GM12878 (cell line): ENCODE measurements around the gene PPP2R2B.

Experiments
- CHD2 ChIP-seq: IDR thresholded peaks from 2 replicates; pipeline ENCODE4 v1.6.1; 2011; ENCODE audit warnings: low read depth, low read length, improper control_type of control experiment, borderline replicate concordance
- TF ChIP-seq, protein P1 (sequence below): IDR thresholded peaks from 2 replicates; pipeline ENCODE4 v1.6.1; 2012; ENCODE audit warnings: mild to moderate bottlenecking, low read depth, low read length

DNA sequence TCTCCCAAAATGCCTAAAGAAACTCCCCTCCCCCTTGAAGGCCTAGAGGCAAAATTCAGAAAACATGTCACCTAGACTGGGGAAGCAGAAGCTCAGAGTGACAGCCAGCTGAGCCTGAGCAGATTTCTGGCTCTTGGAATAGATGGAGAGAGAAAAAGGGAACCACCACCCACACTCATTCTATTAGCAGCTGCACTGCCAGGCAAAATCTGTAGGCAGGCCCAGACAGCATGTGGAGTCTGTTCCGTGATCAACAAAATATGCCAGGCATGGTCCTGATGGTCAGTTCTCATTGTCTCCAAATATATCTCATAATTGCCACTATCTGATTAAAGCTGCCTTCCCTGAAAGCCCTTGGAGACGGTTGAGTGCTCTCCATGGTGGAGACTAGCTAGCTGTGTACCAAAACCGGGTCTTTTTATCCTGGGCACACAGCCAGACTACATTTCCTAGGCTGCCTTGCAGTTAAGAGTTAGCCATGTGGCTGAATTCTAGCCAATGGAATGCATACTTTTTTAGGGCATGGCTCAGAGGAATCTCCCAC, 230.8 kb downstream of the PPP2R2B start:
- TF ChIP-seq, protein P1, sequence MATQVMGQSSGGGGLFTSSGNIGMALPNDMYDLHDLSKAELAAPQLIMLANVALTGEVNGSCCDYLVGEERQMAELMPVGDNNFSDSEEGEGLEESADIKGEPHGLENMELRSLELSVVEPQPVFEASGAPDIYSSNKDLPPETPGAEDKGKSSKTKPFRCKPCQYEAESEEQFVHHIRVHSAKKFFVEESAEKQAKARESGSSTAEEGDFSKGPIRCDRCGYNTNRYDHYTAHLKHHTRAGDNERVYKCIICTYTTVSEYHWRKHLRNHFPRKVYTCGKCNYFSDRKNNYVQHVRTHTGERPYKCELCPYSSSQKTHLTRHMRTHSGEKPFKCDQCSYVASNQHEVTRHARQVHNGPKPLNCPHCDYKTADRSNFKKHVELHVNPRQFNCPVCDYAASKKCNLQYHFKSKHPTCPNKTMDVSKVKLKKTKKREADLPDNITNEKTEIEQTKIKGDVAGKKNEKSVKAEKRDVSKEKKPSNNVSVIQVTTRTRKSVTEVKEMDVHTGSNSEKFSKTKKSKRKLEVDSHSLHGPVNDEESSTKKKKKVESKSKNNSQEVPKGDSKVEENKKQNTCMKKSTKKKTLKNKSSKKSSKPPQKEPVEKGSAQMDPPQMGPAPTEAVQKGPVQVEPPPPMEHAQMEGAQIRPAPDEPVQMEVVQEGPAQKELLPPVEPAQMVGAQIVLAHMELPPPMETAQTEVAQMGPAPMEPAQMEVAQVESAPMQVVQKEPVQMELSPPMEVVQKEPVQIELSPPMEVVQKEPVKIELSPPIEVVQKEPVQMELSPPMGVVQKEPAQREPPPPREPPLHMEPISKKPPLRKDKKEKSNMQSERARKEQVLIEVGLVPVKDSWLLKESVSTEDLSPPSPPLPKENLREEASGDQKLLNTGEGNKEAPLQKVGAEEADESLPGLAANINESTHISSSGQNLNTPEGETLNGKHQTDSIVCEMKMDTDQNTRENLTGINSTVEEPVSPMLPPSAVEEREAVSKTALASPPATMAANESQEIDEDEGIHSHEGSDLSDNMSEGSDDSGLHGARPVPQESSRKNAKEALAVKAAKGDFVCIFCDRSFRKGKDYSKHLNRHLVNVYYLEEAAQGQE = no peak
- no peak for TF ChIP-seq CHD2
